Activated naive CD8-positive, alpha-beta T cell treated with anti-CD3 and anti-CD28 coated beads, Interleukin-2, amount 50 U/mL, for 24 hours (primary cell): ENCODE results near the gene MPND.
A peak's percentile ranks its signal among the peaks of the same experiment; 100 is the strongest.

Experiments
- ATAC-seq: fragments of 150-1000 bp; cut with Tn5 transposase; one replicate; pipeline ENCODE4 v1.10.0; 2021
- DNase-seq: peaks from one replicate; pipeline ENCODE4 v3.0.0; 2021
- H3K27ac Mint-ChIP-seq: one replicate; pipeline ENCODE4 v1.8.0; 2021; ENCODE audit warnings: mild to moderate bottlenecking, mixed read lengths
- H3K27me3 Mint-ChIP-seq: one replicate; pipeline ENCODE4 v1.8.0; 2021; ENCODE audit warnings: mixed read lengths
- H3K36me3 Mint-ChIP-seq: one replicate; pipeline ENCODE4 v1.8.0; 2021; ENCODE audit warnings: low read depth, mixed read lengths
- H3K4me1 Mint-ChIP-seq: one replicate; pipeline ENCODE4 v1.8.0; 2021; ENCODE audit warnings: mixed read lengths
- H3K4me3 Mint-ChIP-seq: one replicate; pipeline ENCODE4 v1.8.0; 2021; ENCODE audit warnings: mild to moderate bottlenecking, moderate library complexity, mixed read lengths
- H3K9me3 Mint-ChIP-seq: one replicate; pipeline ENCODE4 v1.8.0; 2021; ENCODE audit warnings: mixed read lengths

Gene MPND

GRCh38 chr19:4401769-4402170 lies 58.4 kb downstream of the MPND start:
- DNase-seq (no peak), ATAC-seq (no peak)
- Mint-ChIP-seq H3K9me3 (no peaks in the 10 kb centered on the region), H3K27ac (peak overlapping the region; percentile 94), H3K27me3 (no peaks in the 10 kb centered on the region), H3K4me1 (peaks cover 58% of the 10 kb centered on the region), H3K36me3 (peaks cover 28% of the 10 kb centered on the region), H3K4me3 (peak overlapping the region; percentile 94)

DNA sequence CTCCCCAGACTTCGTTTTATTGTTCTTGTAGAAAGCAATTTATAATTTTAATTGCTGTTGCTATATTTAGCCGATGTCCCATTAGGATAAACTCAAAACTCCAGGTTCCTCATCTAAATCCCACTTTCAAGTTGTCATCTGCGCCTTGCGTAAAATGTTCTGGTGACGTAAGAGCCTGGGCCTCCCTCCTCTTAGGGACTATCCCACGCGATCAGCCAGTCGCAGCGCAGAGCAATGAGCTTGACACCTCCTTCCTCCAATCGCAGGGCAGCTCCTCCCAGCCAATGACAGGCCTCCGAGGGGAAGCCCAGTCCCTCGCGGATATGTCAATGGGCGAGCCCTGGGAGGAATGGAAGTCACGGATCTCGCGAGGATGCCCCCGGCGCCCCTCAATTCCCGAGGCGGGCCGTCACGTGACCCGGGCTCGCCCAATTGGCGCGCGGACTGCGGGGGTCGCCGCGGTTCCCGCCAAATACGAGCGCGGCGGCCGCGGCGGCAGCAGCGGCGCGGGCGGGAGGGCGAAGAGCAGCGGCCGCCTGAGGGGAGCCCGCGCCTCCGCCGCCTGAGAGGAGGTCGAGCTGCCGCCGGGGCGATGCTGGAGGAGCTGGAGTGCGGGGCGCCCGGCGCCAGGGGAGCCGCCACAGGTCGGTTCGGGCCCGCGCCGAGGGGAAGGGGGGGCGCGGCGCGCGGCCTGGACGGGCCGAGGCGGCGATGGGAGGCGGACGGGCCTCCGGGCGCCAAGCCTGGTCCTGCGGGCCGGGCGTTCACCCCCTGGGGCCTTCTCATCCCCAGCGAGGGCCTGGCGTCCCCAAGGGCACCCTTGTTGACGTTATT lies 59.0 kb downstream of the MPND start, which contains the start of gene CHAF1A:
CHAF1A (plus strand) TSS at position 470 of the 834 bp plus-strand sequence; CDS start at position 593, 123 bp downstream.
- Mint-ChIP-seq H3K4me1 (peaks cover 53% of the 10 kb centered on the region), H3K9me3 (no peaks in the 10 kb centered on the region), H3K27ac (peak within 1 kb of the TSS; percentile 94), H3K27me3 (no peaks in the 10 kb centered on the region), H3K4me3 (peak within 1 kb of the TSS; percentile 94), H3K36me3 (peaks cover 31% of the 10 kb centered on the region)
- DNase-seq (peak; percentile 99), ATAC-seq (peak; percentile 95)

DNA sequence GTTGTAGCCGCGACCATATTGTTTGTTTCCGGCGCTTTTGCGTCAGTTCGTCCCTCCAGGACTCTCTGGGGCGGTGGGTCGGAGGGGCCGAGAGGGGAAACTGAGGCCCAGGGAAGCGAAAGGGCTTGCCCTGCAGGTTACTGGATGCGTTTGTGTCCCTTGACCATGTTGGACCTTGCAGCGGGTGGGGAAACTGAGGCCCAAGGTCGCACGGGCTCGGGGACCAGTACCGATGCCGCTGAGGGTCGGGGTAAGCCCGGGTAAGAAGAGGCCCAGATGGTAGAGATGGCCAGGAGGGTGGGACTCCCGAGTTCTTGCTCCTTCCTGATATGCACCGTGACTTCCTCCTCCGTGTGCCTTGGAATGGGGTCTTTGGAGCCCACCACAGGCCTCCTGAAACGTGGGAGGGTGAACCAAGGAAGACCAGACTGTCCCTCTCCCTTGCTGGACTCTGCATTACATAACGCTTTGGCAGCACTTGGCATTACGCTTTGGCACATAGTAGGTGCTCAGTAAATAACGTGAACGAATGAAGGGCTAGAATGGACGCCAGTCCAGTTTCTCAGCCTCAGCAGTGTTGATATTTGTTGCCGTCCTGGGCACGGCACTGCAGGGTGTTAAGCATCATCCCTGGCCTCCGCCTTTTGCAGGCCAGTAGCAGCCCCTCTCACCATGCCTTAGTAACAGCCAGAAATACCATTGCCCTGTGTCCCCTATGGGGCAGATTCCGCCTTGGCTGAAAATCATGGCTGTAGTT lies 59.8 kb downstream of the MPND start:
- H3K27ac Mint-ChIP-seq, result peak overlapping the region; percentile 94
- H3K4me3 Mint-ChIP-seq, result peak overlapping the region; percentile 94
- DNase-seq, result no peak
- peaks cover 50% of the 10 kb centered on the region for H3K4me1 Mint-ChIP-seq
- peaks cover 36% of the 10 kb centered on the region for H3K36me3 Mint-ChIP-seq
- no peaks in the 10 kb centered on the region for H3K27me3 Mint-ChIP-seq
- H3K9me3 Mint-ChIP-seq, result no peaks in the 10 kb centered on the region
- ATAC-seq, result no peak

DNA sequence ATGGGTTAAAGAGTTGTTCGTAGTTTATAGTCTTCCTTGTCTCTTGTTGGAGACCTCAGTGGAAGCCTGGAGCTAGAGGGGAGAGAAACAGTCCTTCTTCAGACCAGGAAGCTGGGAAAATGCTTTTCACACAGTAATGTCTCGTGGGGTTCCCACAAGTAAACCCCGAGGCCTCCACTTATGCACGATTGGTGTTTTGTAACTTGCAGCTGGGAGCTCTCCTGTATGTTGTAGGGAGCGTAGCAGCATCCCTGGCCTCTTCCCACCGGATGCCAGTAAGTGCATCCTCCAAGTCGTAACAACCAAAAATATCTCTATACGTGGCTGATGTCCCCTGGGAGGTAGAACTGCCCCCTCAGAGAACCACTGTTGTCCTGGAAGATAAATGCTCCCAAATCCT lies 62.6 kb downstream of the MPND start:
- Mint-ChIP-seq H3K27ac (no peak overlapping the region), H3K27me3 (no peaks in the 10 kb centered on the region)

GRCh38 chr19:4406626-4407025 lies 63.3 kb downstream of the MPND start:
- Mint-ChIP-seq H3K4me1 (peaks cover 31% of the 10 kb centered on the region), H3K36me3 (peaks cover 51% of the 10 kb centered on the region), H3K4me3 (no peak overlapping the region), H3K9me3 (no peaks in the 10 kb centered on the region), H3K27ac (no peak overlapping the region), H3K27me3 (no peaks in the 10 kb centered on the region)
- ATAC-seq, result no peak
- DNase-seq, result no peak

More for the DNA sequence above, 62.6 kb downstream of the MPND start:
- H3K4me3 Mint-ChIP-seq, result no peak overlapping the region
- peaks cover 48% of the 10 kb centered on the region for H3K36me3 Mint-ChIP-seq
- no peaks in the 10 kb centered on the region for H3K9me3 Mint-ChIP-seq
- DNase-seq, result no peak
- H3K4me1 Mint-ChIP-seq, result peaks cover 38% of the 10 kb centered on the region
- ATAC-seq, result no peak

DNA sequence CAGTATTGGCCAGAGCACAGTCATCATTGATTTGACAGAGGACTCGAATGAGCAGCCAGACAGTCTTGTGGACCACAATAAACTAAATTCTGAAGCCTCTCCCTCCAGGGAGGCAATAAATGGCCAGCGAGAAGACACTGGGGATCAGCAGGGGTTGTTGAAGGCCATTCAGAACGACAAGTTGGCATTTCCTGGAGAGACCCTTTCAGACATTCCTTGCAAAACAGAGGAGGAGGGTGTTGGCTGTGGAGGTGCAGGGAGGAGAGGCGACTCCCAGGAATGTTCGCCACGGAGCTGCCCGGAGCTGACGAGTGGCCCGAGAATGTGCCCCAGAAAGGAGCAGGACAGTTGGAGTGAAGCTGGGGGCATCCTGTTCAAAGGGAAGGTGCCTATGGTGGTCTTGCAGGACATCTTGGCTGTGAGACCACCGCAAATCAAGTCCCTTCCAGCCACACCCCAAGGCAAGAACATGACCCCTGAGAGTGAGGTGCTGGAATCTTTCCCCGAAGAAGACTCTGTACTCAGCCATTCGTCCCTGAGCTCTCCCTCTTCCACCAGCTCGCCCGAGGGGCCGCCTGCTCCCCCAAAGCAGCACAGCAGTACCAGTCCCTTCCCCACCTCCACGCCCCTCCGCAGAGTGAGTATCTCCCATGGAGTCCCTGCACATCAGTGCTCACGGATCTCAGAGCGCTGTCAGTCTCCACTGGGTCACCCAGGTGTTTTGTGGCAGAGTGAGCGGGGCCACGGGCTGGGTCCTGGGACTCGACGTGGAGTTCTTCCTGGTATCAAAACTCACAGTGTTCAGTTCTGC lies 66.0 kb downstream of the MPND start:
- no peak for ATAC-seq
- Mint-ChIP-seq H3K36me3 (peaks cover 68% of the 10 kb centered on the region), H3K9me3 (no peaks in the 10 kb centered on the region)

More for the DNA sequence above, 66.0 kb downstream of the MPND start:
- DNase-seq, result no peak
- Mint-ChIP-seq H3K4me1 (peaks cover 12% of the 10 kb centered on the region), H3K4me3 (no peak overlapping the region), H3K27ac (no peak overlapping the region), H3K27me3 (no peaks in the 10 kb centered on the region)
